ENCODE results near the gene GAK.

The GAK gene

GRCh38 chr4:801436-802124 lies 130.5 kb downstream of the GAK start:
- no peak for DNase-seq
